Eye (tissue), 1 donor: ENCODE measurements around the gene NDUFA13.

ENCODE experiments used
- DNase-seq: peaks from one replicate; pipeline ENCODE4 v3.0.0-alpha.2; 2015

Gene NDUFA13

GRCh38 chr19:19549804-19550464 is 33.9 kb downstream of the NDUFA13 start:
- no peak for DNase-seq

GRCh38 chr19:19550485-19550929 is 34.5 kb downstream of the NDUFA13 start:
- DNase-seq = no peak

- DNase-seq = no peak
Measured at GRCh38 chr19:19550972-19551852, 35.2 kb downstream of the NDUFA13 start.

- DNase-seq = no peak
Measured at GRCh38 chr19:19551853-19552192, 35.8 kb downstream of the NDUFA13 start.

GRCh38 chr19:19552798-19553197 is 36.8 kb downstream of the NDUFA13 start:
- DNase-seq = peak; percentile 24

- DNase-seq = no peak
Measured at GRCh38 chr19:19553670-19554069, 37.6 kb downstream of the NDUFA13 start.

GRCh38 chr19:19554074-19555023 is 38.3 kb downstream of the NDUFA13 start:
- peak; percentile 50 for DNase-seq

- DNase-seq = no peak
Measured at GRCh38 chr19:19558055-19558454, 42.0 kb downstream of the NDUFA13 start.

- DNase-seq = no peak
Measured at GRCh38 chr19:19558636-19559035, 42.6 kb downstream of the NDUFA13 start.

- no peak for DNase-seq
Measured at GRCh38 chr19:19559931-19560330, 43.9 kb downstream of the NDUFA13 start.

GRCh38 chr19:19561946-19562664 is 46.1 kb downstream of the NDUFA13 start:
- DNase-seq = no peak

GRCh38 chr19:19562665-19563347 is 46.8 kb downstream of the NDUFA13 start:
- DNase-seq = no peak

GRCh38 chr19:19563348-19563848 is 47.4 kb downstream of the NDUFA13 start:
- DNase-seq = no peak

- DNase-seq = no peak
Measured at GRCh38 chr19:19566306-19566705, 50.3 kb downstream of the NDUFA13 start.

GRCh38 chr19:19567391-19567790 is 51.4 kb downstream of the NDUFA13 start:
- DNase-seq = no peak

GRCh38 chr19:19568802-19569756 is 53.1 kb downstream of the NDUFA13 start:
- no peak for DNase-seq

GRCh38 chr19:19570571-19570970 is 54.5 kb downstream of the NDUFA13 start:
- DNase-seq = no peak

- DNase-seq = no peak
Measured at GRCh38 chr19:19571071-19571786, 55.2 kb downstream of the NDUFA13 start.

GRCh38 chr19:19575411-19575810 is 59.4 kb downstream of the NDUFA13 start:
- no peak for DNase-seq
